ENCODE results near the gene FAM236D. TPM values are rescaled to one million over a fixed set of nuclear protein-coding genes. Genes with fewer than 3 reads are reported as not detected.

The FAM236D gene
- polyA plus RNA-seq = not detected in 2 replicates

DNA sequence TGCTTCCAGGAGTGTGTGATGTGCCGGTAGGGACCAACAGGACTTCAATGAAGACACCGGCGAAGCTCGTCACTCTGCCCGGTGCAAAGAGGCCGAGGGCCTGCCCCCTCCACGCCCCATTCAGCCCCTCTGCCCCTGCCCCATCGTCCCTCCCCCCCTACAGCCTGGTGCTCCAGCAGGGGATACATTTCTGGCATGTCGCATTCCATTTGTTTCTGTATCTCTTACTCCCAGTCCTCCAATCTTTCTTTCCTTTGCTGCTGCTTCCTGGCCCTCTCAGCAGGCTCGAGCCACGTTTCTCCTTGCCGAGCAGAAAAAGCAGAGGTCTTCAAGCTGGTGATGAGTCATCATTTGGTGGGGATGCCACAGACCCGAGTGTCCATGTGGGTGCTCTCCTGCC lies at the start of gene FAM236D:
Gene FAM236D, minus strand, starts transcription at position 101 of the 400 bp plus-strand sequence. Its CDS starts 100 bp downstream, at position 1.

DNA sequence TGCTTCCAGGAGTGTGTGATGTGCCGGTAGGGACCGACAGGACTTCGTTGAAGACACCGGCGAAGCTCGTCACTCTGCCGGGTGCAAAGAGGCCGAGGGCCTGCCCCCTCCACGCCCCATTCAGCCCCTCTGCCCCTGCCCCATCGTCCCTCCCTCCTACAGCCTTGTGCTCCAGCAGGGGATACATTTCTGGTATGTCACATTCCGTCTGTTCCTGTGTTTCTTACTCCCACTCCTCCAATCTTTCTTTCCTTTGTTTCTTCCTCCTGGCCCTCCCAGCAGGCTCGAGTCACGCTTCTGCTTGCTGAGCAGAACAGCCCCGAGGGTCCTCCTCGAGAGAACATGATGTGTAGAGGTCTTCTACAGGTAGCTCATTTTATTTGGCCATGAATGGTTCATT lies 25.4 kb downstream of the FAM236D start, which contains the start of gene FAM236B:
Gene FAM236B, minus strand, starts transcription at position 101 of the 400 bp plus-strand sequence. Its CDS starts 100 bp downstream, at position 1.

DNA sequence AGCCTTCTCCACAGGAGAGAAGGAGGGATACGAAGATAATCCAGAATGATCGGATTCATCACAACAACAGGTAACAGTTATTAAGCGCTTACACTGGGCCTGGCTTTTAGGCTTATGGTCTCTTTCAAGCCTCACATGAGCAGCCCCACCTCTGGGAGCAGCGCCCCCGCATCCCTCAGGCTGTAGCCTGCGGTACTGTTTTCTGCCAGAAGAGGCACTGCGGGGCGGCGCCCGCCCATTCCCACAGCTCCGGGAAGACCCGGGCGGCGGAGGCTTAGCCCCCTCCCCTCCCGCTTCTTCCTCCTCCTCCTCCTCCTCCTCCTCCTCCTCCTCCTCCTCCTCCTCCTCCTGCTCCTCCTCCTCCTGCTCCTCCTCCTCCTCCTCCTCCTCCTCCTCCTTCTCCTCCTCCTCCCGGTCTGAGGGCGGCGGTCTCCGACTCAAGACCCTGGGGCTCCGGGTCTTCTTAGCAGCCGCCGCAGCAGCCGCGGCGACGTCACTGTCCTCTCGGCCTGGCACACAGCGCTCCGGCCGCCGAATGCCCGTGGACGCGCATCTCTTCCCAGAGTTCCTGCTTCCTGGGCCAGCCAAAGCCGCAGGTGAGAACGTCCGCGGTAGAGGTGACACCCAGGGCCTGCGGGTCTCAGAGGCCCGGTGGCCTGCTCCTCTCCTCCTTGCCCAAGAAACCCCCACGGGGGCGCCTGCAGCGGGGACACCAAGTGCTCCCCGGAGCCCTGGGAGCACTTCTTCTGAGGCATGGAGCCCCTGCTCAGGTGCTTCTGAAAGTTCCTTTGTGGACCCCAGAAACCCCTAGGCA lies 31.1 kb downstream of the FAM236D start, which contains the start of gene DMRTC1B:
Gene DMRTC1B, plus strand, starts transcription at position 238 of the 814 bp plus-strand sequence. CDS start 68,246 bp downstream, outside the sequence.

Other genes with a start within 250 kb of the FAM236D start
- 22.1 and 29.0 TPM in 2 replicates for gene HDAC8, start 235.4 kb downstream of the FAM236D start, polyA plus RNA-seq
- gene PHKA1, start 93.9 kb downstream of the FAM236D start, polyA plus RNA-seq = 0.06 and 1.0 TPM in 2 replicates
- 11.2 and 19.2 TPM in 2 replicates for gene DMRTC1B, start 31.3 kb downstream of the FAM236D start, polyA plus RNA-seq
- not detected in 2 replicates for gene FAM236B, start 25.6 kb downstream of the FAM236D start, polyA plus RNA-seq
- not detected in 2 replicates for gene FAM236C, start 104.4 kb upstream of the FAM236D start, polyA plus RNA-seq
- not detected in 2 replicates for gene FAM236A, start 130.0 kb upstream of the FAM236D start, polyA plus RNA-seq
- gene DMRTC1, start 135.6 kb upstream of the FAM236D start, polyA plus RNA-seq = 0.38 TPM in 1 of 2 replicates, not detected in the other
- gene PABPC1L2B, start 194.7 kb upstream of the FAM236D start, polyA plus RNA-seq = 4.0 TPM in 1 of 2 replicates, not detected in the other

Data from Purkinje cell (primary cell).